HepG2 (cell line): Measurements from ENCODE around the gene ABI2. TPM values are rescaled to one million over a fixed set of nuclear protein-coding genes. Genes with fewer than 3 reads are reported as not detected.
A peak's percentile ranks its signal among the peaks of the same experiment; 100 is the strongest.

Source experiments
- EHMT2 ChIP-seq: fragments of 200-600 bp; sonication (generic); IDR thresholded peaks from 2 replicates; pipeline ENCODE4 v1.7.0; 2017; ENCODE audit warnings: antibody characterized with exemption, low read depth, low read length, borderline replicate concordance
- MXD3 ChIP-seq: IDR thresholded peaks from 2 replicates; pipeline ENCODE4 v1.6.1; 2016; ENCODE audit warnings: mild to moderate bottlenecking, missing biosample characterization, missing genetic modification reagents
- RBFOX2 ChIP-seq: fragments of 200-400 bp; formaldehyde crosslinking; IDR thresholded peaks from 2 replicates; pipeline ENCODE4 v1.6.1; 2017; ENCODE audit warnings: low read depth, mild to moderate bottlenecking, low read length
- TIGD3 ChIP-seq: sonication (generic); formaldehyde crosslinking; IDR thresholded peaks from 2 replicates; pipeline ENCODE4 v1.5.1; 2020; ENCODE audit warnings: mild to moderate bottlenecking, missing genetic modification reagents, borderline replicate concordance
- ZBTB40 ChIP-seq, 2 experiments: fragments of 450-650 bp in 1 of 2; sonication (generic) in 1 of 2; formaldehyde crosslinking in 1 of 2; IDR thresholded peaks; 2 replicates each; pipeline versions ENCODE4 v1.6.1 to v1.8.0; 2016 to 2022; ENCODE audit warnings: antibody characterized with exemption in 1 of 2, mild to moderate bottlenecking in 1 of 2, missing genetic modification reagents in 1 of 2
- ZFY ChIP-seq: sonication (generic); formaldehyde crosslinking; IDR thresholded peaks from 2 replicates; pipeline ENCODE4 v1.4.0; 2020; ENCODE audit warnings: missing genetic modification reagents
- ZNF362 ChIP-seq: sonication (generic); formaldehyde crosslinking; IDR thresholded peaks from 2 replicates; pipeline ENCODE4 v1.4.0; 2020; ENCODE audit warnings: missing genetic modification reagents, mild to moderate bottlenecking, borderline replicate concordance
- ZZZ3 ChIP-seq: sonication (generic); formaldehyde crosslinking; IDR thresholded peaks from 2 replicates; pipeline ENCODE4 v1.4.0; 2020; ENCODE audit warnings: missing genetic modification reagents, mild to moderate bottlenecking, borderline replicate concordance
- polyA plus RNA-seq, 8 experiments: library from polyadenylated mRNA; depleted of rRNA in 3 of 8; stranded (reverse) in 7 of 8; unstranded in 1 of 8; fragments of >200 nt; fragmentation: Illumina TruSeq in 4 of 8; extraction: Trizol in 4 of 8; gene quantifications; 2 replicates each; pipeline versions ENCODE4 v1.2.1 to v1.2.3, GENCODE V29; 2011 to 2016; ENCODE audit warnings: low read depth in 4 of 8, missing spikeins in 1 of 8, mixed read lengths in 1 of 8; ENCODE audit not compliant: insufficient read depth in 1 of 8
- total RNA-seq, 5 experiments: library from RNA; depleted of rRNA; stranded (reverse); fragments of >200 nt; fragmentation: Illumina TruSeq; extraction: Trizol; gene quantifications; 2 replicates each; pipeline ENCODE4 v1.2.3, GENCODE V29; 2016; ENCODE audit warnings: low read depth in 1 of 5
- TF ChIP-seq, protein P1 (sequence below): IDR thresholded peaks from 2 replicates; pipeline ENCODE4 v1.6.1; 2016; ENCODE audit warnings: missing genetic modification reagents, missing compliant biosample characterization
- TF ChIP-seq, protein P2 (sequence below): fragments of 450-650 bp; IDR thresholded peaks from 2 replicates; pipeline ENCODE4 v1.6.1; 2017; ENCODE audit warnings: mild to moderate bottlenecking

Gene ABI2
- total and polyA plus RNA-seq, 2 of the 13 experiments (the other 11 are each of a cell fraction or from before 2014, with no cell fraction given) = 28.4 to 32.4 TPM

DNA sequence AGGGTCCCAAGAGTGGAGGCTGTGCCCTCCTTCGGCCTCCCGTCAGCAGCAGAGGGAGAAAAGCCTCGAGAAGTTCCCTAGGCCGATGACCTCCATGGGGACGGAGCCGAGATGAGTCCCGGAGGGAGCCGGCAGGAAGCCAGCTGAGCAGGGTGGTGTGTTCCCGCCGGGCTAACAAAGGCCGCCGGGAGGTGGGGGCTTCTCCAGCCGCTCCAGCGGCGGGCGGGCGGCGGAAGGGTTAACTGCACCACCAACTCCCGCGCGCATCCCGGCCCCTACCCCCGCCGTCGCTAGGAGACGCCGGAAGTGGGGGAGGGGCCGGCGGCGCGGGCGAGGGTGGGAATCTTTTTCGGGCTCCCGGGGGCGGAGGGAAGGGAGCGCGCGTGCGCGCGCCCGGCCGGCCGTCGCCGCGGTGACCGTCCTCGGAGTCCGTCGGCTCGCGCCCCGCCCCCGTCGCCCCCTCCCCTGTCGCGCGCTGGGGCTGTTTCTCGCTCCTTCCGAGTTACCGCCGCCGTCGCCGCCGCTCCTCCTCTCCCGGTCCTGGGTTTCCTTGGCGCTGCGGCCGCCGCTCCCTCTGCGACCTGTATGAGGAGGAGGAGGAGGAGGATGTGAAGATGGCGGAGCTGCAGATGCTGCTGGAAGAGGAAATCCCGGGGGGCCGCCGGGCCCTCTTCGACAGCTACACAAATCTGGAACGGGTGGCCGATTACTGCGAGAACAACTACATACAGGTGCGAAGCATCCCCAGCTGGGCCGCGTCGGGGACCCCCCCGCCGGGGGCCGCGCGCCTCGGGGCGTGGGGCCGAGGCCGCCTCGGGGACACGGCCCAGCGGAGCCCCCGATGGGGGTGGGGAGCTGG lies at the start of gene ABI2 (continued):
- TF ChIP-seq TIGD3 (CRISPR knock-in tag) (0 out of 2 replicates have a peak, but pooled peaks have one; percentile 8), MXD3 (CRISPR knock-in tag) (peak; percentile 59; the same call in 1 of the 2 replicates), RBFOX2 (peak; percentile 81), ZNF362 (CRISPR knock-in tag) (peak; percentile 46; the same call in 1 of the 2 replicates), ZZZ3 (CRISPR knock-in tag) (peak; percentile 61; the same call in 1 of the 2 replicates), EHMT2 (no peak), ZBTB40 (IDR thresholded peaks at IDR 0.05) (no peak), ZBTB40 (CRISPR knock-in tag; IDR thresholded peaks at IDR 0.05) (peak; percentile 16; the same call in 1 of the 2 replicates), ZFY (CRISPR knock-in tag) (peak; percentile 72)
- TF ChIP-seq, protein P1, sequence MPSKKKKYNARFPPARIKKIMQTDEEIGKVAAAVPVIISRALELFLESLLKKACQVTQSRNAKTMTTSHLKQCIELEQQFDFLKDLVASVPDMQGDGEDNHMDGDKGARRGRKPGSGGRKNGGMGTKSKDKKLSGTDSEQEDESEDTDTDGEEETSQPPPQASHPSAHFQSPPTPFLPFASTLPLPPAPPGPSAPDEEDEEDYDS (CRISPR knock-in tag) = peak; percentile 18; the same call in 1 of the 2 replicates
- TF ChIP-seq, protein P2, sequence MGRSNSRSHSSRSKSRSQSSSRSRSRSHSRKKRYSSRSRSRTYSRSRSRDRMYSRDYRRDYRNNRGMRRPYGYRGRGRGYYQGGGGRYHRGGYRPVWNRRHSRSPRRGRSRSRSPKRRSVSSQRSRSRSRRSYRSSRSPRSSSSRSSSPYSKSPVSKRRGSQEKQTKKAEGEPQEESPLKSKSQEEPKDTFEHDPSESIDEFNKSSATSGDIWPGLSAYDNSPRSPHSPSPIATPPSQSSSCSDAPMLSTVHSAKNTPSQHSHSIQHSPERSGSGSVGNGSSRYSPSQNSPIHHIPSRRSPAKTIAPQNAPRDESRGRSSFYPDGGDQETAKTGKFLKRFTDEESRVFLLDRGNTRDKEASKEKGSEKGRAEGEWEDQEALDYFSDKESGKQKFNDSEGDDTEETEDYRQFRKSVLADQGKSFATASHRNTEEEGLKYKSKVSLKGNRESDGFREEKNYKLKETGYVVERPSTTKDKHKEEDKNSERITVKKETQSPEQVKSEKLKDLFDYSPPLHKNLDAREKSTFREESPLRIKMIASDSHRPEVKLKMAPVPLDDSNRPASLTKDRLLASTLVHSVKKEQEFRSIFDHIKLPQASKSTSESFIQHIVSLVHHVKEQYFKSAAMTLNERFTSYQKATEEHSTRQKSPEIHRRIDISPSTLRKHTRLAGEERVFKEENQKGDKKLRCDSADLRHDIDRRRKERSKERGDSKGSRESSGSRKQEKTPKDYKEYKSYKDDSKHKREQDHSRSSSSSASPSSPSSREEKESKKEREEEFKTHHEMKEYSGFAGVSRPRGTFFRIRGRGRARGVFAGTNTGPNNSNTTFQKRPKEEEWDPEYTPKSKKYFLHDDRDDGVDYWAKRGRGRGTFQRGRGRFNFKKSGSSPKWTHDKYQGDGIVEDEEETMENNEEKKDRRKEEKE = no peak
